ELR (cell line): ENCODE measurements around the gene HPSE.
A peak's percentile ranks its signal among the peaks of the same experiment; 100 is the strongest.

ENCODE experiments used
- DNase-seq: peaks from one replicate; pipeline ENCODE4 v3.0.0-alpha.2; 2015; ENCODE audit warnings: low read depth

HPSE gene

DNA sequence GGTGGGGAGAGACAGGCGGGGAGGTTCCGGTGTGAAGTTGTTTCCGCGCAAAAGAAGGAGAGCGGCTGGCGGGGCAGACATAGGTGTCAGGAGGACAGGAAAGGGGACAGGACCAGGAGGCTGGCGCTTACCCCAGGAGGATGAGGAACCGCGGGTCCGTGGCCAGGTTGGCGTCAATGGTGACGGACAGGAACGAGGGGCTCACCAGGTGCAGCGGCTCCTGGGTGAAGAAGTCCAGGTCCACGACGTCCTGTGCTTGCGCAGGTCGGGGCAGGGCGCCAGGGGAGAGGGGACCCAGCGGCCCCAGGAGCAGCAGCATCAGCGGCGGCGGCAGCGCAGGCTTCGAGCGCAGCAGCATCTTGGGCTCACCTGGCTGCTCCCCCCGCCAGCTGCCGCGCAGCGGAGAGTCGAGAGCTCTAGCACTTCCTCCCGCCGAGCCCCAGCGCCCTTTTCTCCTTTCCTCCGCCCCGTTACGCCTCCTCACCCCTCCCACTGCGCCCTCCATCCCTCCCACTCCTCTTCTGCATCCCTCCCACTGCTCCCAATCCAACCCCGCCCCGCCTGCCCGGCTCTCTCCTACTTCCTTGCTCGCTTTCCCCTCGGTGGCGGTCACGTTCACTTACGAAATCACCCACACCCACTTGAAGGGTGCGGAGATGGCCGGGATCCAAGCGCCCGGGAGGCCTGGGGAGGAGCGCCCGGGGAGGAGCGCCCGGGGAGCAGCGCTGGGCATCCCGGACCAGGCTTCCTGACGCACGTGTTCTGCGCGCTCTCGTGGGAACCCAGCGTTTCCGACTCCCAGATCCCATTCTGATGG, at the start of gene HPSE:
Gene HPSE (minus strand): TSS at position 424 of the 817 bp plus-strand sequence. CDS start 66 bp downstream, at position 358.
- DNase-seq, result peak; percentile 68

DNA sequence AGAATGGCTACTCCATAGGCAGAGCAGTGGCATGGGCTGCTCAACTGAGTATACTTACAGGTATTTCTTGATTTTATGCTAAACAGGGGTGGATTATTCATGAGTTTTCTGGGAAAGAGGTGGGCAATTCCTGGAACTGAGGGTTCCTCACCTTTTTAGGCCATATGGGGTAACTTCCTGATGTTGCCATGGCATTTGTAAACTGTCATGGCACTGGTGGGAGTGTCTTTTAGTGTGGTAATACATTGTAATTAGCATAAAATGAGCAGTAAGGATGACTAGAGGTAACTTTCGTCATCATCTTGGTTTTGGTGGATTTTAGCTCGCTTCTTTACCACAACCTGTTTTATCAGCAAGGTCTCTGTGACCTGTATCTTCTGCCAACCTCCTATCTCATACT, 48.2 kb upstream of the HPSE start:
- DNase-seq, result no peak

DNA sequence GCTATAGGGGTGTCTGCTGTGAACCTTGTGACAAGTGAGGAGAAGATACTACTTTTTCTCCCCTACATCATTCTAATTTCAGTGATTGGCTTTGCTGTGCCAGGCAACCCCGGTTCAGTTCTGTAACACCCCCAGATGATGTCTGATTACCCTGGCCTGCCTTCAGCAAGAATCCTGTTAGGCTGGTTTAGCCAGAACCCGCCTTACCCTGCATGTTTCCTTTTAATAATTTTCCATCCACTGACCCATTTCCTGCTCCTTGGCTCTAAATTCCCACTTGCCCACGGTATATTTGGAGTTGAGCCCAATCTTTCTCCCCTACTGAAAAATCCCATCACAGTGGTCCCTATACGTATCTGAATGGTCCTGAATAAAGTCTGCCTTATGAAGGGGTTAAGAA, 46.5 kb upstream of the HPSE start:
- DNase-seq, result no peak

DNA sequence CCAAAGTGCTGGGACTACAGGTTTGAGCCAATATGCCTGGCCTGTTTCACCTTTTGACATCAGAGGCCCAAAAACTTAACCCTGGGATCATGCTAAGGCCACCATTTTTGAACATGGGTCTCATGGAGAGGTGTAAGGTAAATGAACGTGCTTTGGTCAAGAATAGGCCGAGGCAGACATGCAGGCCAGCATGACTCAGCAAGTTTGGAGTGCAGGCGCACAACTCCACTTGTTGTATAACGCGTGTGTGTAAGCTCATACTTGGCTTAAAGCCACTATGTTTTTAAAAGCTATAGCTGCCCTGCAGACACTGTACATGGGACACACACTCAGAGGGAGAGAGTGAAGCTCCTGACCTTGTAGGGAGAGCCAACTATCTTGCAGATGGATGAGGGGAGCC, 43.8 kb upstream of the HPSE start:
- peak; percentile 19 for DNase-seq

DNA sequence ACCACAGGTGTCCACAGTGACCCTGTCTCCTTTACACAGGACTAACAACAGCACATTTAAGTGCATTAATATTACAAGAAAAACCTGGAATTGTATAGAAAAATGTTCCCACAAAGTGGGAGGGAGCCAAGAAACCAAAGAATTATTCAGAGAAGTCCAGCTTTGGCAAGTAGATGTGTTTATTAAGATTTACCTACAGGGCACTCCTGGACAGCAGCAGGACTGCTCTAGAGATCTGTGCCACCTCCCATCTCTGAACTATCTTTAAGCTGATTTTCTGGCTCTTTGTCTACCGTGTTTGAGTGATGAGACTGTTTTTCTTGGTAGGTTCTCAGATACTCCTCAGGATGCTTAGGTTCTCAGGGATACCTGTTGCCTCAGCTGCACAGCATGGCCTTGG, 38.3 kb upstream of the HPSE start:
- no peak for DNase-seq

DNA sequence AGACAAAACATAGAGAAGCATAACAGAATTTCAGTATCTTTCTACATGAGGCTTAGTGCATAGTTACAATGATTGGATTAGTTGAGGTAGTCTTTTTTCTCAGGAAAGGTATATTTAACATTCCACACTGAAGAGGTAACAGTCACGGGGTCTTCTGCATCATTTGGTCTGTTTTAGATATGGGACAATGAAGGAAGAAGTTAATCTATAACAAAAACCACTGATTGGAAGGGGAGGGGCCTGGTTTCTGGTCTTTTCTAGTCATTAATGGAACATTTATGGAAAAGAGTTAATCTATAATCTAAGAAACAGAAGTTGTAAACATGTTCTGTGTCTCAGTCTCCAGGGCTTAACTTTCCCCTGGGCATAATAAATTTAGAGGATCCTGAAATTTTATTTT, 37.3 kb upstream of the HPSE start:
- DNase-seq, result no peak

DNA sequence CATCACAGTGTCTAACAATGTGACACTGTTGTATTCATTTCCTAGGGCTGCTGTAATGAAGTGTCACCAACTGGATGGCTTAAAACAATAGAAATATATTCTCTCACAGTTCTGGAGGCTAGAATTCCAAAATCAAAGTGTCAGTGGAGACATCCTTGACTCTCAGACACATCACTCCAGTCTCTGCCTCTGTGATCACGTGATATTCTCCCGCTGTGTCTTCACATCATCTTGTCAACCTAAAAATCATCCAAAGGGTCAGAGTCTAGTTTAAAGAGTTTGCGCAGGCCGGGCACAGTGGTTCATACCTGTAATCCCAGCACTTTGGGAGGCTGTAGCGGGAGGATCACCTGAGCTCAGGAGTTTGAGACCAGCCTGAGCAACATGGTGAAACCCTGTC, 36.6 kb upstream of the HPSE start:
- no peak for DNase-seq

DNA sequence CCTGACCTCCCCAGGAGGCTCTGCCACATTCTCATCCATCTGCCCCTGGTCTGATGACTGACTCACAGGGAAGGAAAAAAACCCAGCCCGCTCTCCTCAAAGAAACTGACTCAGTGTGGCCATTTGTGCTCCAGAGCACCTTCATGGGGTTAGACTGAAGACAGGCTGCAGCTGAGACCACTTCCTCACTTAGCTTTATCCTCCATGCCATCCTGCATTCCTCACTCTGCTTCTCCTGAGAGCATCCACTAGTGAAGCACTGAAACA, 35.9 kb upstream of the HPSE start:
- DNase-seq, result peak; percentile 57

DNA sequence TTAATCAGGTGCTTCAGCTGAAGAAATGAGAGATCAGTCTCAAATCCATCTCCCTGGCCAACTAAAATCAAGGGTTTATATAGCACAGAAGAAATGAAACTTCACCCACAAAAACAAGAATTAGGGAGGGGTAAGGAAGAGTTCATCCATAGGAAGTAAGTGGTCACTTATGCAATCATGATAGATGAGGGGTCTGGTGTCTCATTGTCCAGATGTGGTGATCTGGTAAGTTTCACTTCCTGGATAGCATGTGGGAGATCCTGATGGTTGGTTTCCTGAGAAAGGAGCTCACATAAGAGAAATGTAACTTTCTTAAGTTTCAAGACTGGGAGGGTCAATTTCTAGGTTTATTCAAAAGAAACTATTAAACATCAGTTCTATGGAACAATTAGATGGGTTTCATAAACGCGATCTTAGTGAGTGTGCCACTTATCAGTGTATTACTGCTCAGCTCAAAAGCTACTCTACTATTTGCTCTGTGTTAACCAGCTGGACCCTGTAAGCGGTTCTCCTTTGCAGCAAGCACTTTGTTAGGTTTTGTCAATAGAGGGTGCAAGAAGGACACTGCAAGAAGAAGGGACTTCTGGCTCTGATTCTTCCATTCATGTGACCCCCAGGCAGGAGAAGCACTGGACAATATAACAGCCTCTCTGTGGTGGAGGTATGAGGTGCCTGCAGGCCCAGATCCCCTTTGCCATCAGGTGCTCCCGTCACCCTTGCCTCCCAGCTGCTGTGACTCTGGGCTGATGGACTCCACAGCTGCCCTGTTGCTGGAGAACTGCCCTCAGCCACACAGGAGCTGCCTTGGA, 35.4 kb upstream of the HPSE start:
- peak; percentile 54 for DNase-seq

DNA sequence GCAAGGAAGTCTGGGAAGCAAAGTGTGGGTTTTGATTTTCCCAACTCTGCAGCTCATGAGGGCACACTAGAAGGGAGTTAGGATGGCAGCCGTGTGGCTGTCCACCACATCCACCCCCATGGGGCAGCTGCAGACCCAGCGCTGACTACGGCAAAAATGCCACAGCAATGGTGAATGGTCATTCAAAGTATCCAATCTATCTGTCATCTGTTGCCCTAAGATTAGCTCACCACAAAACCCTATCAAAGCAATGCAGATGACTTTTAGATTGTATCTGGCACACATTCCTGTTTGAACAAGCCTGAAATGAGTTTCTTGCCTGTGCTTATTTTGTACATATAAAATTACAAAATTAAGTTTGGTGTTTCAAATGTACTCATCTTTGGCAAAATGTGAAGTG, 29.7 kb upstream of the HPSE start:
- DNase-seq, result no peak

DNA sequence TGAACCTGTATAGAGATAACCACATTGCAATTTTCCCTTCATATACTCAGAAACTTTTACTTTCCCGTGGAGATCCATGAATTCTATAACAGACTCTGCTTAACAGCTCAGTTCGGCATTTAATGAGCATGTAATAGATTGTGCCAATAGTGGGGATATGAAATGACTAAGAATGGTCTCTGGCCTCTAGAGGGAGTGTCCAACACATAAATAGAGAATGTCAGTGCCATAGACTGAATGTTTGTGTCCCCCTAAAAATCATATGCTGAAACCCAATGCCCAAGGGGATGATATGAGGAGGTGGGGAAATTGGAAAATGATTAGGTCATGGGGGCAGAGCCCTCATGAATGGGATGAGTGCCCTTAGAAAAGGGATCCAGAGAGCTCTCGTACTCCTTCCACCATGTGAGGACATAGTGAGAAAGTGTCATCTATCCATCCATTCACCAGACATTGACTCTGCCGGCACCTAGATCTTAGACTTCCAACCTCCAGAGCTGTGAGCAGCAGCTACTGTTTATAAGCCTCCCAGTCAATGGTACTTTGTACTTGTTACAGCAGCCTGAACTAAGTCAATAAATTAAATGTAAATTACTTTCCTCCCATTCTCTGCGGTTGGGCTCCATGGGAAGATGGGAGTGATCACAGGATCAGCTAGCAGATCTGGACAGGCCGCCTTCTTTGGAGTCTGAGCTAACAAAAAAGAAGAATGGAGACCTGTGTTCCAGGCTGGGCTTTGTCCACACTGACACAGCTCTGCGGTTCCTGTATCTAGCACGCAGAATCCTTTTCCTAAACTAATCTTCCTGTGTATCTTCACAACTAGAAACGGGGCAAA, 28.1 kb upstream of the HPSE start:
- peak; percentile 57 for DNase-seq

DNA sequence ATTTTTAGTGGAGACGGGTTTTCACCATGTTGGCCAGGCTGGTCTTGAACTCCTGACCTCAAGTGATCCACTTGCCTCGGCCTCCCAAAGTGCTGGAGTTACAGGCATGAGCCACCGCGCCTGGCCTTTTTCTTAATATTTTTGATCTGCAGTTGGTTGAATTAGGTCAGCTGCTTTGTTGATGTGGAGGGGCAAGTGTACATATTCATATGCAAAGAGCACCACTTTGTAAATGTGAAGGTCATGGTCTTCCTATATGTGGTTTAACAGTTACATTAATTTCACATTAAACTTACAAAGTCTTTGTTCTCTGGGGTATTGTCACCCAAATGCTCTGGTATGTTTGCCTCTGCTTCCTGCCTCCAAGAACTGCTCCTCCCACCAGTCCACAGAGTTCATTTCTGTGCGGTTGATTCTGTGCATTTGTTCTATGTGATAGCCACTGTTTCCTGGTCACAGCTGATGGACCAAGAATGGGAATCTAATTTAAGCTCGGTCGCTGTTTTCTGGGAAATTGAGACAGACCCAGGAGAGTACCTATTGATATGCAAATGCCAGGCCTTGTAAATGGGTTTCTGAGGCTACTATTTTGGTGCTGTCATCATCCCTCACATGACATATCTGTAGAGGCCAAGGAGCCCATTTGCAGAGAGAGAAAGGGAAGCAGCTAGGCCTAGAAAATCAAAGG, 26.9 kb upstream of the HPSE start:
- DNase-seq, result no peak

DNA sequence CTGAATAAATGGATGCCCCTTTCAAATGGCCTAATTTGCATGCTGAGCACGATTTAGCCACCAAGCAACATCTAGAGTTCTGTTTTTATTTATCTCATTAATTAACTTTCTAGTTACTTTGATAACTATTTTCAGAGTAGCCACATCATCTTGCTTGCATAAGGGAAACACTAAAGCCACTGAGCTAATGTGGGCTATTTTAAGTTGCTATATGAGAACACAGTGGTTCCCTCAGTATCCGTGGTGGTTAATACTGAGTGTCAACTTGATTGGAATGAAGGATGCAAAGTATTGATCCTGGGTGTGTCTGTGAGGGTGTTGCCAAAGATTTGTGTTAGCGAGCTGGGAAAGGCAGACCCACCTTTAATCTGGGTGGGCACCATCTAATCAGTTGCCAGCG, 25.4 kb upstream of the HPSE start:
- DNase-seq, result no peak

DNA sequence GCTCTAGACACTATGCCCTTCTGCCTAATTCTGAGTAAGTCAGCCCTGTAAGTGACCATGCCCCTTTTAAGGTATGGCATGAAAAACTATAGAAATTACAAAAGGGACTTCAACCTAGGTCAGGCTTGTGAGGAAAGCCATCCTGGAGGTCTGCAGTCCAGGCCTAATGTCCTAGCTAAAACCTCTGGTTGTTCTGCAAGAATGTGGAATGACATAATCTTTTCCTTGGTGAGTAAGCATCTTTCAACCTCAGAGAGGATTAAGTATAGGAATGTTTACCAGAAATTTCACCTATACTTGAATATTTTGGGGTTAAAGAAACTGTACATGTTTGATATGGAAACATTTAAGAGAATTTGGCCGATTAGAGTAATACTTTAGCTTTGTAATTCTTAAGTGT, 23.8 kb upstream of the HPSE start:
- DNase-seq, result peak; percentile 80

DNA sequence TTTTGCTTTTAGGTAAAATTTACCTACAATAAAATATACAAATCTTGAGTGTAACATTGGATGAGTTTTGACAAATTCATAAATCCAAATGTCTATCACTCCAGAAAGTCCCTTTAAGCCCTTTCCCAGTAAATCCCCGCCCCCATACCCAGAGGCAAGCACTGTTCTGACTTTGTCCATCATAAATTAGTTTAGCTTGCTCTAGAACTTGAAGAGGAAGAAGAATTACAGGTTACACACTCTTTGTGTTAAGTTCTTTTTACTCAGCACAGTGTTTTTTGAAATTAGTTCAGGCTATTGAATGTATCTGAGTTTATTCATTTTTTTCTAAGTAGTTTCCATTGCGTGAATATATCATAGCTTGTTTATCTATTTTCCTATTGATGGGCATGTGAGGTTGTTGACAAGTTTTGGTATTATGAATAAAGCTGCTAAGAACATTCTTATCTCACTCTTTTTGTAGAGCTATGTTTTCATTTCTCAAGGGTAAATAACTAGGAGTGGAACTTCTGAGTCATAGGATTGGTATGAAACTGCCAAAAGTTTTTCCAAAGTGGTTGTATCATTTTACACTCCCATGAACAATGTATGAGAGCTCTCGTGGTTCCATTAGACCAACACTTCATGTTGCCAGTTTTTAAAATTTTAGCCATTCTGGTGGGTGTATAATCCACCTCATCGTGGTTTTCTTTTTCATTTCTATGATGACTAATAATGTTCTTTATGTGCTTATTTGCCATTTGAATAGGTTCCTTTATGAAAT, 22.4 kb upstream of the HPSE start:
- peak; percentile 86 for DNase-seq

DNA sequence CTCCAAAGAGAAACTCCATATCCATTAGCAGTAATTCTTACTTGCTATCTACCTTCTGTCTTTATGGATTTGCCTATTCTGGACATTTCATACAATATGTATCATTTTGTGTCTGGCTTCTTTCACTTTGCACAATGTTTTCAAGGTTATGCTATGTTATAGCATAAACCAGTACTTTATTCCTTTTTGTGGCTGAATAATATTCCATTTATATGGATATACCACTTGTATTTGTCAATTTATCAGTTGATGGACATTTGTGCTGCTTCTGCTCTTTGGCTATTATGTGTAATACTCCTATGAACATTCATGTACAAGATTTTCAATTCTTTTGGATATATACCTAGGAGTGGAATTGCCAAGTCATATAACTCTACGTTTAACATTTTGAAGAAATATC, 18.9 kb upstream of the HPSE start:
- no peak for DNase-seq

DNA sequence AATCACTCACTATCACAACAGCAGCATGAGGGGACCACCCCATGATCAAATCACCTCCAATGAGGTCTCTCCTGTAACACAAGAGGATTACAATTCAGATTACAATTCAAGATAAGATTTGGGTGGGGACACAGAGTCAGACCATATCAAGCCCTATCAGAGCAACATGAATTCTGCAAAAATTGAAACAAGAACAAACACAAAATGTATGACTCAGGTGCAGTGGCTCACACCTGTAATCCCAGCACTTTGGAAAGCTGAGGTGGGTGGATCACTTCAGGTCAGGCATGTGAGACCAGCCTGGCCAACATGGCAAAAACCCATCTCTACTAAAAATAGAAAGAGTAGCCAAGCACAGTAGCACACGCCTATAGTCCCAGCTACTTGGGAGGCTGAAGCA, 13.4 kb upstream of the HPSE start:
- DNase-seq, result no peak

DNA sequence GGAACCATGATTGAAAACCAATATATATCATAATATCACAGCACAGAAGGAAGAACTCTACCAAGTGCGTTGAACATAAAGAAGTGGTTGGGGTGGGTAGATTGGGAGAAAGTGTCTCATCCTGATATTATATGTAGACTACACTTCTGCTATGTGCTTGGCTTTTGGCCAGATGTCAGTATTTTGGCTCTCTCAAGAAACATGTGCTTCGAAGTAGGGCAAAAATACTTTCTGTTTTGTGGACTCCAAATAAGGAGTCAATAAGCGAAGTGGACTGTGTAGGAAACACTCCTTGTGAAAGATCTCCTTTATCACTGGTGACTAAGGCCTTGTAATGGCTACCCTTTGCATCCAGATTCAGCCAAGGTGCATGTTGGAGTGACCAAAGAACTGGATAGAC, 7.8 kb upstream of the HPSE start:
- DNase-seq, result no peak

DNA sequence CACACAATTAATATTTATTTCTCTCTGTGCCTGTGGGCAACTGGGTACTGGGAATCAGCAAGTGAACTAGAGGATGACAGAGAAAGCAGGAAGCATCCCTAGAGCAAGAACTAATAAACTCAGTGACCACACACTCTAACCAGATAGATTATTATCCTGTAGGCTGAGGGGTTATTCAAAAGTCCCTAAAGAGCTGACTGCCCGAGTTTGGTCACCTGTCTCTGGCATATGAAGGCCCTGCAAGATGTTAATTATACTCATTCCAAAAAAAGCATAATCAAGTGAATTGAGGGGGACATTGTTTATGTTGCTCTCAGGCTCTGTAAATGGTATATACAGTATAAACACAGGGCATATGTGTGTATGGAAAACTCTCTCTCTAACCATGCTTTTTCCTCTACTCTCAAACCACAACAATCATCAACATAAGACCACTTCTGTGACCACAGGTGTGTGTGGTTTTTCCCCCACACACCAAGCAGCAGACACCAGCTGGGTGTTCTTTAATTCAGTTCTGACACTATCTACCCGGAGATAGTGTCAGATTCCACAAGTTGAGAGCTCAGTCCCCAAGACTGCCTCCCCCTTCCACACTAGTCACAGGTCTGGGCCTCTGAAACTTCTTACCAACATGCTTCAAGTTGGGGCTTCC, 6.2 kb upstream of the HPSE start:
- no peak for DNase-seq

DNA sequence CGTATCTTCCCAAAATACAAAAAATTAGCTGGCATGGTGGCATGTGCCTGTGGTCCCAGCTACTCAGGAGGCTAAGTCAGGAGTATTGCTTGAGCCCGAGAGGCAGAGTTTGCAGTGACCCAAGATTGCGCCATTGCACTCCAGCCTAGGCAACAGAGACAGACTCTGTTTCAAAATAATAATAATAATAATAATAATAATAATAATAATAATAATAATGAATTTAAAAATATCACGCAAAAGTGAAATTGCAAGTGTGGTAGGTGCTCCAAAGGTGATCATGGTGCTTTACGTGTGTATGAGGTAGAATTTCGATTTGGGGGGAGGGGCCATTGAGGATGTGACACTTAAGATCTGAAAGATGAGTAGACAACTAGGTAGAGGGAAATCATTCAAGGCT, 4.9 kb upstream of the HPSE start:
- no peak for DNase-seq

DNA sequence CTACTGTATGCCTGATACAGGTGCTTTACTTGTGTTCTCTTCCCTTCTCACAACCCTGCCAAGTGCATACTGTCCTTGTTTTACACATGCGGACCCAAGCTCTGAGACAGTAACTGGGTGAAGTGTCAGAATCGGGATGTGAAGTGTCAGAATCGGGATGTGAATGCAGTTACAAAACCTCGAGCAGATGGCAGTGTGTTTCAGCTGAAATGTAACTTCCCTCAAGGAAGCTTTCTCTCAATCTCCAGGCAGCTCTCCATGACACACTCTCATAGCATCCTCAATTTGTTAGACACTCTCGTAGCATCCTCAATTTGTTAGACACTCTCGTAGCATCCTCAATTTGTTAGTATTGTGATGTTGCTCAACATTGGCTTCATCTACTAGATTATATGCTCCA, 1.1 kb upstream of the HPSE start:
- DNase-seq, result no peak
